ENCODE results near the gene RBM17.
A peak's percentile ranks its signal among the peaks of the same experiment; 100 is the strongest.

The RBM17 gene

GRCh38 chr10:6120691-6121090, 31.9 kb downstream of the RBM17 start:
- no peak for TF ChIP-seq FOXM1 (IDR thresholded peaks at IDR 0.05; ENCODE audit: borderline replicate concordance, low read depth)
- TF ChIP-seq TCF12 (IDR thresholded peaks at IDR 0.05; ENCODE audit: low read depth) = no peak; the same call in 1 of the 2 replicates
- TF ChIP-seq NFIC (IDR thresholded peaks at IDR 0.05) = peak; percentile 32; the same call in 1 of the 2 replicates

DNA sequence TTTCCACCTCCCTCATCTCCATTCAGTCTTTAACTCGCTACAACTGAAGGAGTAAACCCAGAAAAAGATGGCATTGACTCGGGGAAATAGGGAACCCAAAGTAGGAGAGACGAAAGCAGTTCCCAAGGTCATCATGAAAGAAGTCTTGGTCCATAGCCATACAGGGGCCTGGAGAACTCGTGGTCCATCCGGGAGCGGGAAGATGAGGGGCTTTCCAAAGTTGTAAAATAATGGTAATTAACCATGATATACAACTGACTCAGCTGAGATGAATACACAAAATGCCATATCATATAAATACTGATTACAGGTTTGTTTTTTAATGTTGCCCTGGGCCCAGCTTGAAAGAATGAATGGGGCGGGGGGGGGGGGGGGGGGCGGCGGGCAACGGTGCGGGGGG, 32.3 kb downstream of the RBM17 start:
- TF ChIP-seq TEAD4 (IDR thresholded peaks at IDR 0.05) (no peak), USF1 (IDR thresholded peaks at IDR 0.05) (no peak), YY1 (IDR thresholded peaks at IDR 0.05; ENCODE audit: low read depth) (no peak), EP300 (IDR thresholded peaks at IDR 0.05; ENCODE audit: borderline replicate concordance) (no peak), NFIC (IDR thresholded peaks at IDR 0.05) (no peak), TCF12 (IDR thresholded peaks at IDR 0.05; ENCODE audit: low read depth) (no peak; the same call in 1 of the 2 replicates), CEBPB (IDR thresholded peaks at IDR 0.05) (no peak), FOXM1 (IDR thresholded peaks at IDR 0.05; ENCODE audit: borderline replicate concordance, low read depth) (no peak), CREB1 (IDR thresholded peaks at IDR 0.05; ENCODE audit: low read depth) (no peak), TAF1 (IDR thresholded peaks at IDR 0.05; ENCODE audit: low read depth) (no peak), RAD21 (IDR thresholded peaks at IDR 0.05; ENCODE audit: low read depth) (no peak), EGR1 (IDR thresholded peaks at IDR 0.05) (no peak), ZBTB7A (IDR thresholded peaks at IDR 0.05; ENCODE audit: low read depth) (no peak)
- TF ChIP-seq, protein P1, sequence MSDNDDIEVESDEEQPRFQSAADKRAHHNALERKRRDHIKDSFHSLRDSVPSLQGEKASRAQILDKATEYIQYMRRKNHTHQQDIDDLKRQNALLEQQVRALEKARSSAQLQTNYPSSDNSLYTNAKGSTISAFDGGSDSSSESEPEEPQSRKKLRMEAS (IDR thresholded peaks at IDR 0.05) = no peak
- TF ChIP-seq, protein P2, sequence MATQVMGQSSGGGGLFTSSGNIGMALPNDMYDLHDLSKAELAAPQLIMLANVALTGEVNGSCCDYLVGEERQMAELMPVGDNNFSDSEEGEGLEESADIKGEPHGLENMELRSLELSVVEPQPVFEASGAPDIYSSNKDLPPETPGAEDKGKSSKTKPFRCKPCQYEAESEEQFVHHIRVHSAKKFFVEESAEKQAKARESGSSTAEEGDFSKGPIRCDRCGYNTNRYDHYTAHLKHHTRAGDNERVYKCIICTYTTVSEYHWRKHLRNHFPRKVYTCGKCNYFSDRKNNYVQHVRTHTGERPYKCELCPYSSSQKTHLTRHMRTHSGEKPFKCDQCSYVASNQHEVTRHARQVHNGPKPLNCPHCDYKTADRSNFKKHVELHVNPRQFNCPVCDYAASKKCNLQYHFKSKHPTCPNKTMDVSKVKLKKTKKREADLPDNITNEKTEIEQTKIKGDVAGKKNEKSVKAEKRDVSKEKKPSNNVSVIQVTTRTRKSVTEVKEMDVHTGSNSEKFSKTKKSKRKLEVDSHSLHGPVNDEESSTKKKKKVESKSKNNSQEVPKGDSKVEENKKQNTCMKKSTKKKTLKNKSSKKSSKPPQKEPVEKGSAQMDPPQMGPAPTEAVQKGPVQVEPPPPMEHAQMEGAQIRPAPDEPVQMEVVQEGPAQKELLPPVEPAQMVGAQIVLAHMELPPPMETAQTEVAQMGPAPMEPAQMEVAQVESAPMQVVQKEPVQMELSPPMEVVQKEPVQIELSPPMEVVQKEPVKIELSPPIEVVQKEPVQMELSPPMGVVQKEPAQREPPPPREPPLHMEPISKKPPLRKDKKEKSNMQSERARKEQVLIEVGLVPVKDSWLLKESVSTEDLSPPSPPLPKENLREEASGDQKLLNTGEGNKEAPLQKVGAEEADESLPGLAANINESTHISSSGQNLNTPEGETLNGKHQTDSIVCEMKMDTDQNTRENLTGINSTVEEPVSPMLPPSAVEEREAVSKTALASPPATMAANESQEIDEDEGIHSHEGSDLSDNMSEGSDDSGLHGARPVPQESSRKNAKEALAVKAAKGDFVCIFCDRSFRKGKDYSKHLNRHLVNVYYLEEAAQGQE (IDR thresholded peaks at IDR 0.05; ENCODE audit: low read depth) = no peak

GRCh38 chr10:6123532-6123931, 34.7 kb downstream of the RBM17 start:
- TF ChIP-seq EP300 (IDR thresholded peaks at IDR 0.05; ENCODE audit: borderline replicate concordance) (no peak), CEBPB (IDR thresholded peaks at IDR 0.05) (no peak), USF1 (IDR thresholded peaks at IDR 0.05) (no peak), TCF12 (IDR thresholded peaks at IDR 0.05; ENCODE audit: low read depth) (no peak), TAF1 (IDR thresholded peaks at IDR 0.05; ENCODE audit: low read depth) (no peak), CREB1 (IDR thresholded peaks at IDR 0.05; ENCODE audit: low read depth) (no peak), RAD21 (IDR thresholded peaks at IDR 0.05; ENCODE audit: low read depth) (no peak), EGR1 (IDR thresholded peaks at IDR 0.05) (no peak), TEAD4 (IDR thresholded peaks at IDR 0.05) (no peak), FOXM1 (IDR thresholded peaks at IDR 0.05; ENCODE audit: borderline replicate concordance, low read depth) (no peak), NFIC (IDR thresholded peaks at IDR 0.05) (no peak), ZBTB7A (IDR thresholded peaks at IDR 0.05; ENCODE audit: low read depth) (no peak)
- TF ChIP-seq, protein P1 (IDR thresholded peaks at IDR 0.05) = no peak

- TF ChIP-seq ZBTB7A (IDR thresholded peaks at IDR 0.05; ENCODE audit: low read depth) (no peak), RAD21 (IDR thresholded peaks at IDR 0.05; ENCODE audit: low read depth) (no peak), NFIC (IDR thresholded peaks at IDR 0.05) (no peak), CEBPB (IDR thresholded peaks at IDR 0.05) (no peak), USF1 (IDR thresholded peaks at IDR 0.05) (no peak)
- TF ChIP-seq, protein P2 (IDR thresholded peaks at IDR 0.05; ENCODE audit: low read depth) = no peak
Observed at GRCh38 chr10:6124666-6125065, 35.8 kb downstream of the RBM17 start.

DNA sequence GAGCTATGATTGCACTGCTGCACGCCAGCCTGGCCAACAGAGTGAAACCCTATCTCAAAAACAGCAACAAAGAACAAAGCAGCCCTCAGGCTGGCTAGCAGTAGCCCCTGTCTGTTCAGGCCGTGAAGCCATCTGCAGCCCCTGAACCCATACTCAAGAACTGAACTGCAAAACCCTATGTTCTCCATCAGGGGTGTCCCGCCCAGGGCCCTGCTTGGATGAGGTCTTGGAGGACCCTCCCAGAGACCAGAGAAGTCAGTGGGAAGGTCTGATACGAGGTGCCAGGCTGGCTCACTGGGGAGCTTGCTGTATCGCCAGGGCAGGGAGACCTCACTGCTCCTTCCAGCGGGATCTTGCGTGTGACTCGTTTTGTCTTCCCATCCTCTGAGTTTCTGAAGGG, 39.3 kb downstream of the RBM17 start:
- TF ChIP-seq, protein P1 (IDR thresholded peaks at IDR 0.05) = no peak
- TF ChIP-seq EP300 (IDR thresholded peaks at IDR 0.05; ENCODE audit: borderline replicate concordance) (no peak), FOXM1 (IDR thresholded peaks at IDR 0.05; ENCODE audit: borderline replicate concordance, low read depth) (no peak), CEBPB (IDR thresholded peaks at IDR 0.05) (no peak), NFIC (IDR thresholded peaks at IDR 0.05) (no peak), TCF12 (IDR thresholded peaks at IDR 0.05; ENCODE audit: low read depth) (no peak), ZBTB7A (IDR thresholded peaks at IDR 0.05; ENCODE audit: low read depth) (no peak), USF1 (IDR thresholded peaks at IDR 0.05) (no peak), RAD21 (IDR thresholded peaks at IDR 0.05; ENCODE audit: low read depth) (no peak), CREB1 (IDR thresholded peaks at IDR 0.05; ENCODE audit: low read depth) (no peak), TAF1 (IDR thresholded peaks at IDR 0.05; ENCODE audit: low read depth) (no peak), TEAD4 (IDR thresholded peaks at IDR 0.05) (no peak), YY1 (IDR thresholded peaks at IDR 0.05; ENCODE audit: low read depth) (no peak), EGR1 (IDR thresholded peaks at IDR 0.05) (no peak)
- TF ChIP-seq, protein P2 (IDR thresholded peaks at IDR 0.05; ENCODE audit: low read depth) = no peak
